H1 (cell line): ENCODE data around the gene MICOS13. TPM values are rescaled to one million over a fixed set of nuclear protein-coding genes. Genes with fewer than 3 reads are reported as not detected.
A peak's percentile ranks its signal among the peaks of the same experiment; 100 is the strongest.

Experiments used
- CTCF ChIA-PET: fragments of 300-600 bp; sonication (Branson Sonifier 250); formaldehyde crosslinking; loops from one replicate; lab custom pipeline; 2021; ENCODE audit not compliant: partially characterized antibody; lab: Charles Lee
- POLR2A ChIA-PET: fragments of 300-600 bp; sonication (Branson Sonifier 250); formaldehyde crosslinking; loops from one replicate; lab custom pipeline; 2021; ENCODE audit warnings: inconsistent platforms; ENCODE audit not compliant: partially characterized antibody; lab: Charles Lee
- DNase-seq, 2 experiments: peaks; one replicate each; pipeline versions ENCODE4 v3.0.0 to v3.0.0-alpha.2; 2010 to 2022; ENCODE audit warnings: low spot score in 2 of 2, low read depth in 1 of 2, mixed read lengths in 1 of 2
- FAIRE-seq: peaks from 2 replicates; lab custom pipeline; 2011; peaks lifted over from hg19 to GRCh38; lab: Jason Lieb, UNC
- H2AFZ ChIP-seq: 2 replicates; pipeline ENCODE4 v1.8.1; 2012; ENCODE audit warnings: low read length, inconsistent platforms
- H2AK5ac ChIP-seq: 2 replicates; pipeline ENCODE4 v1.6.1; 2013; ENCODE audit warnings: low read depth, low read length
- H2BK120ac ChIP-seq: replicated peaks from 2 replicates; pipeline ENCODE3; 2013; ENCODE audit warnings: low read depth, low read length, inconsistent platforms
- H2BK12ac ChIP-seq: 2 replicates; pipeline ENCODE4 v1.6.1; 2013; ENCODE audit warnings: low read depth, low read length
- H2BK15ac ChIP-seq: 2 replicates; pipeline ENCODE4 v1.6.1; 2013; ENCODE audit warnings: low read length
- H2BK20ac ChIP-seq: 2 replicates; pipeline ENCODE4 v1.6.1; 2013; ENCODE audit warnings: low read length
- H2BK5ac ChIP-seq: 2 replicates; pipeline ENCODE4 v1.6.1; 2013; ENCODE audit warnings: low read depth, low read length
- H3K14ac ChIP-seq: 2 replicates; pipeline ENCODE4 v1.6.1; 2013; ENCODE audit warnings: inconsistent platforms; ENCODE audit not compliant: insufficient read length
- H3K18ac ChIP-seq: 2 replicates; pipeline ENCODE4 v1.6.1; 2013; ENCODE audit warnings: low read length; ENCODE audit errors: extremely low read depth
- H3K23ac ChIP-seq: 2 replicates; pipeline ENCODE4 v1.6.1; 2013; ENCODE audit warnings: inconsistent platforms; ENCODE audit not compliant: insufficient read length
- H3K23me2 ChIP-seq: 2 replicates; pipeline ENCODE4 v1.6.1; 2013; ENCODE audit warnings: low read depth, low read length
- H3K27ac ChIP-seq: 2 replicates; pipeline ENCODE4 v1.6.1; 2011; ENCODE audit warnings: low read depth, low read length, inconsistent platforms
- H3K27me3 ChIP-seq, 4 experiments: replicated peaks in 1 of 4; 1 replicate in 1 of 4; 2 replicates in 3 of 4; pipeline versions ENCODE4 v1.6.1 to v1.8.1; 2011 to 2013; ENCODE audit warnings: low read length in 3 of 4, mild to moderate bottlenecking in 3 of 4, inconsistent platforms in 2 of 4, mixed read lengths in 2 of 4, moderate library complexity in 1 of 4; ENCODE audit not compliant: control insufficient read depth in 3 of 4, insufficient read depth in 3 of 4; ENCODE audit errors: extremely low read depth in 1 of 4
- H3K36me3 ChIP-seq, 4 experiments: 2 replicates each; pipeline versions ENCODE4 v1.6.1 to v1.8.1; 2011 to 2013; ENCODE audit warnings: mild to moderate bottlenecking in 4 of 4, low read length in 3 of 4, moderate library complexity in 2 of 4, control low read depth in 1 of 4, inconsistent platforms in 1 of 4; ENCODE audit not compliant: insufficient read depth in 4 of 4, control insufficient read depth in 2 of 4
- H3K4ac ChIP-seq: replicated peaks from 2 replicates; pipeline ENCODE3; 2013; ENCODE audit warnings: low read length, low read depth, mixed read lengths, inconsistent platforms; ENCODE audit not compliant: insufficient read length
- H3K4me1 ChIP-seq, 4 experiments: replicated peaks in 1 of 4; 1 replicate in 1 of 4; 2 replicates in 3 of 4; pipeline versions ENCODE4 v1.6.1 to v1.8.1; 2011 to 2013; ENCODE audit warnings: low read length in 3 of 4, inconsistent platforms in 2 of 4, mixed read lengths in 1 of 4; ENCODE audit not compliant: insufficient read depth in 4 of 4, control insufficient read depth in 3 of 4
- H3K4me2 ChIP-seq, 2 experiments: 2 replicates each; pipeline versions ENCODE4 v1.6.1 to v1.8.1; 2011 to 2013; ENCODE audit warnings: low read depth in 2 of 2, low read length in 2 of 2, control low read depth in 1 of 2, inconsistent platforms in 1 of 2, mild to moderate bottlenecking in 1 of 2; ENCODE audit not compliant: insufficient read depth in 1 of 2
- H3K4me3 ChIP-seq, 4 experiments: fragments of 200-600, 300-600 bp in 1 of 4; sonication (generic), shearing (Covaris generic), sonication (Bioruptor Twin) in 1 of 4; 2 replicates each; pipeline versions ENCODE4 v1.5.1 to v1.8.1; 2011 to 2016; ENCODE audit warnings: low read length in 4 of 4, low read depth in 3 of 4, control low read depth in 2 of 4, inconsistent platforms in 2 of 4, mild to moderate bottlenecking in 2 of 4, mixed read lengths in 1 of 4, moderate library complexity in 1 of 4; ENCODE audit not compliant: insufficient read depth in 2 of 4; ENCODE audit errors: extremely low read depth in 1 of 4
- H3K56ac ChIP-seq: replicated peaks from 2 replicates; pipeline ENCODE3; 2013; ENCODE audit warnings: low read depth, mild to moderate bottlenecking, mixed read lengths, low read length, inconsistent platforms; ENCODE audit not compliant: insufficient read length
- H3K79me1 ChIP-seq: 2 replicates; pipeline ENCODE4 v1.6.1; 2013; ENCODE audit warnings: low read depth, low read length, control low read depth
- H3K79me2 ChIP-seq, 2 experiments: 2 replicates each; pipeline versions ENCODE4 v1.6.1 to v1.8.1; 2012 to 2013; ENCODE audit warnings: low read length in 2 of 2, mild to moderate bottlenecking in 2 of 2, inconsistent platforms in 1 of 2; ENCODE audit not compliant: insufficient read depth in 2 of 2, control insufficient read depth in 1 of 2
- H3K9ac ChIP-seq, 4 experiments: replicated peaks in 1 of 4; 1 replicate in 1 of 4; 2 replicates in 3 of 4; pipeline versions ENCODE4 v1.6.1 to v1.8.1; 2011 to 2013; ENCODE audit warnings: low read depth in 3 of 4, low read length in 3 of 4, control low read depth in 2 of 4, mild to moderate bottlenecking in 2 of 4, moderate library complexity in 2 of 4, inconsistent platforms in 1 of 4; ENCODE audit errors: extremely low read depth in 1 of 4
- H3K9me3 ChIP-seq, 2 experiments: 2 replicates each; pipeline versions ENCODE4 v1.6.1 to v1.8.1; 2012 to 2013; ENCODE audit warnings: mild to moderate bottlenecking in 2 of 2, moderate library complexity in 2 of 2, control low read depth in 1 of 2, inconsistent platforms in 1 of 2, low read depth in 1 of 2, low read length in 1 of 2, mixed read lengths in 1 of 2; ENCODE audit not compliant: insufficient read depth in 2 of 2
- H4K20me1 ChIP-seq, 2 experiments: replicated peaks in 1 of 2; 2 replicates each; pipeline versions ENCODE3 to v1.8.1; 2011 to 2013; ENCODE audit warnings: inconsistent platforms in 2 of 2, low read length in 2 of 2, mild to moderate bottlenecking in 1 of 2; ENCODE audit not compliant: insufficient read depth in 2 of 2, control insufficient read depth in 1 of 2
- H4K5ac ChIP-seq: 2 replicates; pipeline ENCODE4 v1.6.1; 2013; ENCODE audit warnings: low read length, low read depth, mixed read lengths, inconsistent platforms; ENCODE audit not compliant: insufficient read length
- H4K8ac ChIP-seq: 2 replicates; pipeline ENCODE4 v1.8.0; 2013; ENCODE audit warnings: mild to moderate bottlenecking, moderate library complexity, low read length, inconsistent platforms; ENCODE audit not compliant: insufficient read depth; ENCODE audit errors: extremely low read depth
- H4K91ac ChIP-seq: replicated peaks from 2 replicates; pipeline ENCODE3; 2013; ENCODE audit warnings: low read length, mixed read lengths, inconsistent platforms; ENCODE audit not compliant: insufficient read length
- SP2 ChIP-seq: IDR thresholded peaks from 2 replicates; pipeline ENCODE4 v1.6.1; 2012; ENCODE audit warnings: mild to moderate bottlenecking, low read length, inconsistent platforms
- WGBS, 2 experiments: shearing (Covaris generic) in 1 of 2; methylation state at CpG; one replicate each; pipeline versions ENCODE4 v1.1.6 to v1.1.7; 2013 to 2015; ENCODE audit warnings: low lambda C conversion rate in 2 of 2, mixed read lengths in 2 of 2, inconsistent platforms in 1 of 2, low coverage in 1 of 2, missing lambda C conversion rate in 1 of 2; ENCODE audit not compliant: insufficient replicate concordance in 2 of 2, insufficient coverage in 1 of 2, insufficient read length in 1 of 2; ENCODE audit errors: extremely low coverage in 1 of 2, missing lambda C conversion rate in 1 of 2; 5-methylcytosine and 5-hydroxymethylcytosine counted together
- polyA plus RNA-seq, 7 experiments: library from polyadenylated mRNA; depleted of rRNA in 3 of 7; stranded (reverse) in 5 of 7; unstranded in 2 of 7; fragments of >200 nt in 5 of 7; fragments of 200-250 nt in 2 of 7; gene quantifications; 1 replicate in 5 of 7; 2 replicates in 1 of 7; 4 replicates in 1 of 7; pipeline versions ENCODE4 v1.2.1 to v1.2.3, GENCODE V29; 2011 to 2013; ENCODE audit warnings: missing spikeins in 2 of 7, mixed read lengths in 2 of 7
- total RNA-seq: library from RNA; stranded (reverse); fragmentation: NEBNext Ultra II Directional; extraction: Animal tissue kit (Norgen Biotek cat#: 25700); gene quantifications from 2 replicates; pipeline ENCODE4 v1.2.1, GENCODE V29; 2021

The MICOS13 gene
- total and polyA plus RNA-seq, 2 of the 8 experiments (the other 6 are each of a cell fraction or from before 2014, with no cell fraction given): 17.3 to 36.1 TPM

DNA sequence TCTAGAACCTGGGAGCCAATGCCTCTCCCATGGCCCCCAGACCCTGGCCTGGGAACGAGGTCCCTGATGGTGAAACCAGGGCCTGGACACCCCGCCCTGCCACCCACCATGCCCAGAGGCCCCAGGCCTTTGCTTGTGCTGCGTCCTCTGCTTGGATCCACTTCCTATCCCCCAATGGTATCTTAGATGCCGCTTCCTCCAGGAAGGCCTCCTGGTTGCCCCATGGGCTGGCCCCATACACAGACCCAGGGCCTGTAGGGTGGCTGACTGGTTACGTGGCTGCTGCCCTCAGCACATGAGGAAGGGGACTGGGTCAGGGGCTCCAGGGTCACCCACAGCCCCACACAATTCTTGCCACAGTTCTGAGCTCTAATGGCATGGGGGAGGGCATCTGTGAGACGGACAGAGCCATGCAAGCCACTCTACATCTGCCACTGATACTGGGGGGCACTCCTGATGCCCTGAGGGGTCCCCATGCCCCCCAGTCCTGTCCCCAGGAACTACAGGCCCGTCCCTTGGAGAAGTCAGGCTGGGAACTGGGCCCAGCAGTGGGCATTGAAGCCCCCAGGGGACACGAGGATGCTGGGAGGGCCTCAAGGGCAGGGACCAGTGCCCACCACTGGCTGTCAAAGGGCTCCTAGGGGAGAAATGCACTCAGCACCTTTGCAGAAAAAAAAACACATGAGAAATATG lies 14.8 kb upstream of the MICOS13 start:
- no peak overlapping the region for H3K14ac ChIP-seq
- no peak for TF ChIP-seq SP2

More for the DNA sequence above, 14.8 kb upstream of the MICOS13 start:
- DNase-seq (no peak), FAIRE-seq (no peak)
- no peak overlapping the region for H2BK12ac ChIP-seq
- H3K4ac ChIP-seq: no peak overlapping the region
- no peaks in the 10 kb centered on the region for H3K27me3 ChIP-seq
- no peak overlapping the region for H2BK120ac ChIP-seq
- no peak overlapping the region for H3K4me2 ChIP-seq
- no peak overlapping the region for H2BK20ac ChIP-seq
- peaks cover 10 to 39% of the 10 kb centered on the region in 2 experiments for H3K79me2 ChIP-seq
- no peak overlapping the region for H2BK15ac ChIP-seq
- no peak overlapping the region for H3K18ac ChIP-seq
- H2BK5ac ChIP-seq: no peak overlapping the region
- WGBS, 2 experiments: 83% methylated on average over 8 of the region's 8 CpGs; no CpG with 5 or more reads in 1 of the 2 experiments
- no peaks in the 10 kb centered on the region; a peak in 1 of 7 replicates for H3K4me1 ChIP-seq
- POLR2A ChIA-PET: interaction anchor here (1.0 to 15.6 kb wide), 6 partner anchors 9 to 96 kb away, joined by 3 to 620 read pairs (median 8); partner anchors contain the start of genes CATSPERD, DUS3L and LONP1
- H2AFZ ChIP-seq: no peak overlapping the region
- CTCF ChIA-PET: interaction anchor here (0.6 to 1.6 kb wide), 2 partner anchors 98 to 188 kb away, joined by 3 to 4 read pairs; no protein-coding TSS in a partner anchor
- no peak overlapping the region for H3K56ac ChIP-seq
- H3K23me2 ChIP-seq: peaks cover 2% of the 10 kb centered on the region; the same call in 1 of the 2 replicates
- peaks cover 6% of the 10 kb centered on the region for H3K79me1 ChIP-seq
- peaks cover 43 to 49% of the 10 kb centered on the region in 2 experiments for H4K20me1 ChIP-seq
- H3K9me3 ChIP-seq: no peaks in the 10 kb centered on the region
- peak overlapping the region; percentile 25 for H4K8ac ChIP-seq
- peaks cover 45 to 81% (median 72%) of the 10 kb centered on the region in 4 experiments for H3K36me3 ChIP-seq
- H3K9ac ChIP-seq: no peak overlapping the region
- H3K4me3 ChIP-seq: no peak overlapping the region
- no peak overlapping the region for H4K91ac ChIP-seq
- no peak overlapping the region for H4K5ac ChIP-seq
- H3K27ac ChIP-seq: no peak overlapping the region
- no peak overlapping the region for H3K23ac ChIP-seq
- no peak overlapping the region for H2AK5ac ChIP-seq
